ENCODE results near the gene INPP5E.

Gene INPP5E

GRCh38 chr9:136385015-136385414 is 54.6 kb downstream of the INPP5E start:
- DNase-seq (ENCODE audit: low read depth), result peak; percentile 25

- no peak for DNase-seq (ENCODE audit: low read depth)
Observed at GRCh38 chr9:136383436-136383835, 56.2 kb downstream of the INPP5E start.

GRCh38 chr9:136381966-136382513 is 57.6 kb downstream of the INPP5E start:
- DNase-seq (ENCODE audit: low read depth), result no peak

GRCh38 chr9:136381311-136381710 is 58.3 kb downstream of the INPP5E start:
- DNase-seq (ENCODE audit: low read depth), result no peak

GRCh38 chr9:136380381-136380780 is 59.3 kb downstream of the INPP5E start:
- no peak for DNase-seq (ENCODE audit: low read depth)

- DNase-seq (ENCODE audit: low read depth), result no peak
Observed at GRCh38 chr9:136379891-136380290, 59.8 kb downstream of the INPP5E start.

- no peak for DNase-seq (ENCODE audit: low read depth)
Observed at GRCh38 chr9:136379401-136379800, 60.2 kb downstream of the INPP5E start.

GRCh38 chr9:136379003-136379287 is 60.7 kb downstream of the INPP5E start:
- DNase-seq (ENCODE audit: low read depth), result no peak

All from activated gamma-delta T cell treated with anti-CD3 and anti-CD28 coated beads, Interleukin-2, amount 50 U/mL, for 16 hours (primary cell).